ENCODE data around the gene TMEM123. TPM values are rescaled to one million over a fixed set of nuclear protein-coding genes. Genes with fewer than 3 reads are reported as not detected.

The TMEM123 gene
- total and polyA plus RNA-seq, 2 of the 13 experiments (the other 11 are each of a cell fraction or from before 2014, with no cell fraction given): 365 to 2,761 TPM

- Histone ChIP-seq H3K4me2 (ENCODE audit: low read depth, low read length) (no peak overlapping the region), H3K4me1 (ENCODE audit: insufficient read depth, low read length) (peaks cover 22% of the 10 kb centered on the region), H3K27ac (ENCODE audit: extremely low read length, insufficient read depth, low read length) (no peak overlapping the region), H3K79me2 (ENCODE audit: insufficient read depth, low read length) (peaks cover 4% of the 10 kb centered on the region), H3K4me3 (replicated peaks in 1 of 3; ENCODE audit: insufficient read depth in 1 of 3, low read depth in 2 of 3, low read length in 3 of 3) (no peak overlapping the region), H2AFZ (ENCODE audit: low read length) (no peak overlapping the region), H3K9ac (ENCODE audit: insufficient read depth, low read depth, low read length) (no peak overlapping the region), H4K20me1 (ENCODE audit: insufficient read depth, low read length) (no peaks in the 10 kb centered on the region), H3K36me3 (replicated peaks in 1 of 2; ENCODE audit: control insufficient read depth in 1 of 2, insufficient read depth in 2 of 2, low read length in 2 of 2) (no peaks in the 10 kb centered on the region), H3K27me3 (ENCODE audit: control insufficient read depth in 1 of 2, insufficient read depth in 2 of 2, low read length in 2 of 2) (no peaks in the 10 kb centered on the region), H3K9me3 (ENCODE audit: low read length) (no peaks in the 10 kb centered on the region)
- DNase-seq (ENCODE audit: low spot score) (no peak), FAIRE-seq (no peak), ATAC-seq (no peak)
- intact Hi-C loops (cut with micrococcal nuclease; ENCODE audit: unreplicated experiment): no loop called here
- 56% methylated on average over 3 of the region's 3 CpGs for WGBS (ENCODE audit: low lambda C conversion rate)
- CTCF ChIA-PET (ENCODE audit: low intra/inter-chr PET ratio, low total read pairs): no interaction called here
- TF ChIP-seq RCOR2 (CRISPR knock-in tag; IDR thresholded peaks at IDR 0.05) (no peak), ZNF597 (CRISPR knock-in tag; IDR thresholded peaks at IDR 0.05) (no peak), MAF1 (CRISPR knock-in tag; IDR thresholded peaks at IDR 0.05; ENCODE audit: borderline replicate concordance) (no peak), THAP9 (CRISPR knock-in tag; IDR thresholded peaks at IDR 0.05; ENCODE audit: borderline replicate concordance) (no peak), RBM39 (IDR thresholded peaks at IDR 0.05; ENCODE audit: low read depth, low read length, poor library complexity, severe bottlenecking) (no peak), ATF1 (CRISPR knock-in tag; IDR thresholded peaks at IDR 0.05) (no peak), NR3C1 (CRISPR knock-in tag; IDR thresholded peaks at IDR 0.05) (no peak), ZFP37 (CRISPR knock-in tag; IDR thresholded peaks at IDR 0.05; ENCODE audit: borderline replicate concordance) (no peak), GPBP1L1 (CRISPR knock-in tag; IDR thresholded peaks at IDR 0.05) (no peak), ZSCAN12 (CRISPR knock-in tag; IDR thresholded peaks at IDR 0.05) (no peak), ZNF362 (CRISPR knock-in tag; IDR thresholded peaks at IDR 0.05; ENCODE audit: borderline replicate concordance) (no peak), TCF7L2 (IDR thresholded peaks at IDR 0.05; ENCODE audit: low read depth, low read length) (no peak), SIX1 (CRISPR knock-in tag; IDR thresholded peaks at IDR 0.05; ENCODE audit: borderline replicate concordance) (no peak), SALL2 (CRISPR knock-in tag; IDR thresholded peaks at IDR 0.05) (no peak)
- no TSS peak for BruUV-seq (replicated peaks)
- POLR2A ChIA-PET: no interaction called here
- in situ Hi-C loops (cut with HindIII; ENCODE audit: extremely low pct_ligation_motif_present, low pct_unique_long_range_greater_than_20kb): loop anchor here (5.0 to 10.0 kb wide), 3 partner anchors 108 to 154 kb away; partner anchors contain the start of gene BIRC2
Observed at GRCh38 chr11:102499151-102499550, 46.6 kb upstream of the TMEM123 start.

All from HepG2 (cell line).